Measurements from ENCODE around the gene TRAPPC11. TPM values are rescaled to one million over a fixed set of nuclear protein-coding genes. Genes with fewer than 3 reads are reported as not detected.

TRAPPC11 gene
- 42.5 and 45.1 TPM in 2 replicates for total RNA-seq

GRCh38 chr4:183659029-183659871 lies at the start of gene TRAPPC11, which contains the start of gene RWDD4:
Gene TRAPPC11 (plus strand): TSS chr4:183659293. CDS start chr4:183663868, 4,575 bp downstream.
Gene RWDD4 (minus strand): TSS chr4:183659185. CDS start chr4:183658952, 233 bp downstream.

Other genes with a start within 250 kb of the TRAPPC11 start
- 12.9 and 13.8 TPM in 2 replicates for gene CDKN2AIP, start 214.7 kb upstream of the TRAPPC11 start, total RNA-seq
- 8.9 and 11.6 TPM in 2 replicates for gene ING2, start 154.2 kb upstream of the TRAPPC11 start, total RNA-seq
- 18.1 and 24.4 TPM in 2 replicates for gene RWDD4, start 108 bp upstream of the TRAPPC11 start, total RNA-seq
- 1.1 and 1.2 TPM in 2 replicates for gene STOX2, start 246.0 kb downstream of the TRAPPC11 start, total RNA-seq

Data from smooth muscle cell of the pulmonary artery (primary cell).